ENCODE measurements around the gene ID3.
"Not testable (repeated sequence)": the region's sequence is repeated elsewhere in the genome, so short reads cannot be mapped to it uniquely, and the experiment has no call there.

ID3 gene

GRCh38 chr1:23590058-23590783 is 30.9 kb upstream of the ID3 start:
- H3K4me2 ChIP-seq (ENCODE audit: low read length): no peak overlapping the region
- H2BK120ac ChIP-seq (ENCODE audit: low read depth, low read length): no peak overlapping the region
- H3K79me1 ChIP-seq (ENCODE audit: low read length): no peaks in the 10 kb centered on the region

GRCh38 chr1:23589585-23589986 is 30.3 kb upstream of the ID3 start:
- H4K5ac ChIP-seq (ENCODE audit: low read length): no peak overlapping the region
- no peak overlapping the region for H3K4me2 ChIP-seq (ENCODE audit: low read length)
- H3K18ac ChIP-seq (ENCODE audit: low read length): no peak overlapping the region
- H4K8ac ChIP-seq (ENCODE audit: low read depth, low read length): no peak overlapping the region
- H3K27me3 ChIP-seq (ENCODE audit: insufficient read depth, low read length, poor library complexity): no peaks in the 10 kb centered on the region
- no peak overlapping the region for H2BK15ac ChIP-seq (replicated peaks; ENCODE audit: low read depth)
- H3K23ac ChIP-seq (ENCODE audit: low read length): no peak overlapping the region
- no peak overlapping the region for H3K4me3 ChIP-seq (ENCODE audit: low read length)
- H3K27ac ChIP-seq (ENCODE audit: low read depth, low read length): no peak overlapping the region
- no peak for DNase-seq
- peaks cover 8% of the 10 kb centered on the region for H3K4me1 ChIP-seq (ENCODE audit: control insufficient read depth, low read depth, low read length)
- H3K4ac ChIP-seq (ENCODE audit: low read depth, low read length): peak overlapping the region; percentile 28
- no peaks in the 10 kb centered on the region for H3K79me2 ChIP-seq (ENCODE audit: control insufficient read depth, insufficient read depth, low read length)
- no peak overlapping the region for H2BK5ac ChIP-seq (ENCODE audit: low read length)
- no peak overlapping the region for H3K9ac ChIP-seq (ENCODE audit: low read length)
- H2BK120ac ChIP-seq (ENCODE audit: low read depth, low read length): no peak overlapping the region
- H3K36me3 ChIP-seq (ENCODE audit: control insufficient read depth, insufficient read depth, low read length): no peaks in the 10 kb centered on the region
- H3K79me1 ChIP-seq (ENCODE audit: low read length): no peaks in the 10 kb centered on the region
- H2AK5ac ChIP-seq (ENCODE audit: low read length): no peak overlapping the region
- no peak overlapping the region for H3K56ac ChIP-seq (ENCODE audit: low read length)
- no CpG with 5 or more reads among the region's 5 CpGs for WGBS (ENCODE audit: extremely low coverage, insufficient coverage, low lambda C conversion rate)

More at GRCh38 chr1:23590058-23590783, 30.9 kb upstream of the ID3 start:
- no peak overlapping the region for H3K18ac ChIP-seq (ENCODE audit: low read length)
- no peaks in the 10 kb centered on the region for H3K27me3 ChIP-seq (ENCODE audit: insufficient read depth, low read length, poor library complexity)
- H2BK5ac ChIP-seq (ENCODE audit: low read length): no peak overlapping the region
- no peak for DNase-seq
- H3K9ac ChIP-seq (ENCODE audit: low read length): no peak overlapping the region
- no peak overlapping the region for H2AK5ac ChIP-seq (ENCODE audit: low read length)
- H3K23ac ChIP-seq (ENCODE audit: low read length): no peak overlapping the region
- no peak overlapping the region for H4K8ac ChIP-seq (ENCODE audit: low read depth, low read length)
- H3K56ac ChIP-seq (ENCODE audit: low read length): peak overlapping the region; percentile 6
- H2BK15ac ChIP-seq (replicated peaks; ENCODE audit: low read depth): no peak overlapping the region
- no peaks in the 10 kb centered on the region for H3K79me2 ChIP-seq (ENCODE audit: control insufficient read depth, insufficient read depth, low read length)
- no peak overlapping the region for H3K4me3 ChIP-seq (ENCODE audit: low read length)
- no peak overlapping the region for H4K5ac ChIP-seq (ENCODE audit: low read length)
- no peak overlapping the region for H3K27ac ChIP-seq (ENCODE audit: low read depth, low read length)
- no peak overlapping the region for H3K4ac ChIP-seq (ENCODE audit: low read depth, low read length)
- no peaks in the 10 kb centered on the region for H3K36me3 ChIP-seq (ENCODE audit: control insufficient read depth, insufficient read depth, low read length)
- H3K4me1 ChIP-seq (ENCODE audit: control insufficient read depth, low read depth, low read length): peaks cover 10% of the 10 kb centered on the region
- 100% methylated on average over 1 of the region's 4 CpGs for WGBS (ENCODE audit: extremely low coverage, insufficient coverage, low lambda C conversion rate)

DNA sequence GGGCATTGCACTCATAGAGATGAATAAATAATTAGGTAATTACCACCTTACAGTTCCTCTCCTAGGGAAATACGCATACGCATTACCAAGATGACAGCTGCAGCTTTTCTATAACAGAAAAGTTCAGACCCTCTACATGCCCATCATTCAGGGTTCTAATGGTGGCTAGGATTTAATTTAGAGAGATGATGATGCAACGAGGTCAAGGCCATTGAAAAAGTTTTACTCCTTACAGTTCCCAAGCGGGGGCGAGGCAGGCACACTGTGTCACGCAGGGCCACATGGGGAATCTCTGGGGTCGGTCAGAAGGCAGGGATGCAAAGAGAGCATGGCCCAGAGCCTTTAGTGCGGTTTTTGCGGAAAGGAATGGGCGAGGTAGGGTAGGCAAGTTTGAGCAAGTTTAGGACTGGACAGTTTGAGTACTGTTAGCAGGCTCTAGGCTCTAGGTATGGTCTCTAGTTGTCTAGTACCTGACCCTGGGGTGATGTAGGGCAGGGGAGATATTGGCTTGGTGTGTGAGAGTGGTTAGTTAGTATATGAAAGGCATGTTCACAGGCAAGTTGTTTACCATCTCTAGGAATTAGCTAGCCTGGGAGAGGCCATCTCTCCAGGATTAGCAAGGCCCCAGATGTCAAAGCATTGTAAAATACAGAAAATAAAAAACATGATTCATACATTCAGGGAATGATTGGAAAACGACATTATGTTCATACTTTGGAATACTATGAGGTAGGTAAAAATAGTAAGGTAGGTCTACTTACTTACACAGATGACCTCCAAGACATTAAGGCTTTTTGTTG is 29.6 kb upstream of the ID3 start:
- Histone ChIP-seq H3K56ac (ENCODE audit: low read length) (no peak overlapping the region), H3K23ac (ENCODE audit: low read length) (no peak overlapping the region)
- WGBS (ENCODE audit: extremely low coverage, insufficient coverage, low lambda C conversion rate): no CpG with 5 or more reads among the region's 11 CpGs

DNA sequence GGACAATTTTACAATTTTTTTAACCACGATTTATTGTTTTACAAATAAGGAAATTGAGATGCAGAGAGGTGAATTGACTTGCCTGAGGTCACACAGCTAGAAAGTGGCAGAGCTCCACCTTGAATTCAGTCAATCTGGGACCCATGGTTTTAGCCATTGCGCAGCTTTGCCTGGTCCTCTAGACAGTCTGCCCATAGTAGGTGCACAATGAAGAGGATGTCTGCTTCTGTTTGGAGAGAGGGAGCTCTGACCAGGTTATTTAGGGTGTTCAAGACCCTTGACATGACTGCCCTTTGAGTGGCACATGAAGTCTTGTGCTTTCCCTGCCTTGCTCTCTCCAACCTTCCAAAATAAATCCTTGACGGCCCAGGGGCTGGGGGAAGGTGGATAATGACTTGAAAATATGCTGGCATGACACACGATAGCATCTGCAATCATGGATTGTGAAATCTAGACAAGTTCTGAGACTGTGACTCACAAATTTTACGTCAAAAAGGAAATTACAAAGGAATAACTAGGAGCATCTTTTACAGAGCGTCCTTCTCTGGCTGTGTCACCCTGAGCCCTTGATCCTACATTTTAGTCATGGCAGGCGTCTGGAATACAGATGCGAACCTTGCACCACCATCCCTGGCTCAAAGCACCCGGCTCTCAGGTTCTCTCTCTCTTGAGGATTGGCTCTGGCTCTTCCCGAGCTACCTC is 26.2 kb upstream of the ID3 start:
- no peaks in the 10 kb centered on the region for H3K79me1 ChIP-seq (ENCODE audit: low read length)
- WGBS (ENCODE audit: extremely low coverage, insufficient coverage, low lambda C conversion rate): no CpG with 5 or more reads among the region's 10 CpGs

More for the DNA sequence above, 29.6 kb upstream of the ID3 start:
- Histone ChIP-seq H2BK120ac (ENCODE audit: low read depth, low read length) (no peak overlapping the region), H2BK5ac (ENCODE audit: low read length) (peak overlapping the region; percentile 27), H3K4ac (ENCODE audit: low read depth, low read length) (peak overlapping the region; percentile 46), H3K27ac (ENCODE audit: low read depth, low read length) (no peak overlapping the region), H3K36me3 (ENCODE audit: control insufficient read depth, insufficient read depth, low read length) (no peaks in the 10 kb centered on the region), H2BK15ac (replicated peaks; ENCODE audit: low read depth) (no peak overlapping the region), H3K79me2 (ENCODE audit: control insufficient read depth, insufficient read depth, low read length) (no peaks in the 10 kb centered on the region), H3K27me3 (ENCODE audit: insufficient read depth, low read length, poor library complexity) (no peaks in the 10 kb centered on the region), H3K18ac (ENCODE audit: low read length) (no peak overlapping the region), H3K4me3 (ENCODE audit: low read length) (no peak overlapping the region), H3K79me1 (ENCODE audit: low read length) (no peaks in the 10 kb centered on the region), H3K9ac (ENCODE audit: low read length) (no peak overlapping the region), H3K4me1 (ENCODE audit: control insufficient read depth, low read depth, low read length) (peaks cover 6% of the 10 kb centered on the region), H2AK5ac (ENCODE audit: low read length) (peak overlapping the region; percentile 24), H4K8ac (ENCODE audit: low read depth, low read length) (no peak overlapping the region), H3K4me2 (ENCODE audit: low read length) (no peak overlapping the region), H4K5ac (ENCODE audit: low read length) (no peak overlapping the region)
- no peak for DNase-seq

GRCh38 chr1:23583727-23584126 is 24.4 kb upstream of the ID3 start:
- H3K79me1 ChIP-seq (ENCODE audit: low read length); H3K4me1 ChIP-seq (ENCODE audit: control insufficient read depth, low read depth, low read length); H3K4ac ChIP-seq (ENCODE audit: low read depth, low read length); H2BK15ac ChIP-seq (replicated peaks; ENCODE audit: low read depth); H3K9ac ChIP-seq (ENCODE audit: low read length); H4K5ac ChIP-seq (ENCODE audit: low read length); H3K4me2 ChIP-seq (ENCODE audit: low read length); H3K27me3 ChIP-seq (ENCODE audit: insufficient read depth, low read length, poor library complexity); H2BK120ac ChIP-seq (ENCODE audit: low read depth, low read length); H2AK5ac ChIP-seq (ENCODE audit: low read length); H3K27ac ChIP-seq (ENCODE audit: low read depth, low read length); H2BK5ac ChIP-seq (ENCODE audit: low read length); H3K23ac ChIP-seq (ENCODE audit: low read length); H3K36me3 ChIP-seq (ENCODE audit: control insufficient read depth, insufficient read depth, low read length); H3K79me2 ChIP-seq (ENCODE audit: control insufficient read depth, insufficient read depth, low read length); H3K4me3 ChIP-seq (ENCODE audit: low read length); H3K18ac ChIP-seq (ENCODE audit: low read length); H3K56ac ChIP-seq (ENCODE audit: low read length); DNase-seq; H4K8ac ChIP-seq (ENCODE audit: low read depth, low read length): not testable (repeated sequence)

More for the DNA sequence above, 26.2 kb upstream of the ID3 start:
- H3K23ac ChIP-seq (ENCODE audit: low read length): no peak overlapping the region
- H2AK5ac ChIP-seq (ENCODE audit: low read length): no peak overlapping the region
- H3K4me1 ChIP-seq (ENCODE audit: control insufficient read depth, low read depth, low read length): peaks cover 6% of the 10 kb centered on the region
- no peak overlapping the region for H4K8ac ChIP-seq (ENCODE audit: low read depth, low read length)
- H3K27ac ChIP-seq (ENCODE audit: low read depth, low read length): no peak overlapping the region
- DNase-seq: no peak
- H3K4ac ChIP-seq (ENCODE audit: low read depth, low read length): no peak overlapping the region
- H4K5ac ChIP-seq (ENCODE audit: low read length): no peak overlapping the region
- H2BK5ac ChIP-seq (ENCODE audit: low read length): no peak overlapping the region
- H3K79me2 ChIP-seq (ENCODE audit: control insufficient read depth, insufficient read depth, low read length): no peaks in the 10 kb centered on the region
- H3K27me3 ChIP-seq (ENCODE audit: insufficient read depth, low read length, poor library complexity): no peaks in the 10 kb centered on the region
- no peak overlapping the region for H2BK15ac ChIP-seq (replicated peaks; ENCODE audit: low read depth)
- peak overlapping the region; percentile 81 for H3K18ac ChIP-seq (ENCODE audit: low read length)
- no peak overlapping the region for H3K4me2 ChIP-seq (ENCODE audit: low read length)
- H3K56ac ChIP-seq (ENCODE audit: low read length): no peak overlapping the region
- H3K36me3 ChIP-seq (ENCODE audit: control insufficient read depth, insufficient read depth, low read length): no peaks in the 10 kb centered on the region
- H3K9ac ChIP-seq (ENCODE audit: low read length): no peak overlapping the region
- H3K4me3 ChIP-seq (ENCODE audit: low read length): no peak overlapping the region
- no peak overlapping the region for H2BK120ac ChIP-seq (ENCODE audit: low read depth, low read length)
